HEK293 (cell line): ENCODE measurements around the gene ARMC10.
"Not testable (repeated sequence)": the region's sequence is repeated elsewhere in the genome, so short reads cannot be mapped to it uniquely, and the experiment has no call there.

ENCODE experiments used
- ZIC2 ChIP-seq: fragments of 450-650 bp; formaldehyde crosslinking; IDR thresholded peaks from 2 replicates; pipeline ENCODE4 v1.5.1; 2016; ENCODE audit warnings: missing biosample characterization, missing genetic modification characterization
- ZNF133 ChIP-seq: fragments of 450-650 bp; formaldehyde crosslinking; IDR thresholded peaks from 2 replicates; pipeline ENCODE4 v1.5.1; 2016; ENCODE audit warnings: missing biosample characterization, missing genetic modification characterization
- ZNF24 ChIP-seq: fragments of 450-650 bp; formaldehyde crosslinking; IDR thresholded peaks from 2 replicates; pipeline ENCODE4 v1.5.1; 2016; ENCODE audit warnings: missing biosample characterization, missing genetic modification characterization
- ZNF585B ChIP-seq: fragments of 450-650 bp; formaldehyde crosslinking; IDR thresholded peaks from 2 replicates; pipeline ENCODE4 v1.5.1; 2016; ENCODE audit warnings: missing biosample characterization, missing genetic modification characterization
- TF ChIP-seq, protein P1 (sequence below): fragments of 450-650 bp; formaldehyde crosslinking; IDR thresholded peaks from 2 replicates; pipeline ENCODE4 v1.5.1; 2016; ENCODE audit warnings: missing biosample characterization, missing genetic modification characterization
- TF ChIP-seq, protein P2 (sequence below): fragments of 450-650 bp; formaldehyde crosslinking; conservative IDR thresholded peaks from 2 replicates; pipeline ENCODE4 v1.5.1; 2016; ENCODE audit warnings: low read depth, missing biosample characterization, missing genetic modification characterization
- TF ChIP-seq, protein P3 (sequence below): fragments of 450-650 bp; formaldehyde crosslinking; IDR thresholded peaks from 2 replicates; pipeline ENCODE4 v1.5.1; 2016; ENCODE audit warnings: missing biosample characterization, missing genetic modification characterization, low read depth
- TF ChIP-seq, protein P4 (sequence below): fragments of 450-650 bp; formaldehyde crosslinking; IDR thresholded peaks from 2 replicates; pipeline ENCODE4 v1.5.1; 2016; ENCODE audit warnings: missing biosample characterization, missing genetic modification characterization

DNA sequence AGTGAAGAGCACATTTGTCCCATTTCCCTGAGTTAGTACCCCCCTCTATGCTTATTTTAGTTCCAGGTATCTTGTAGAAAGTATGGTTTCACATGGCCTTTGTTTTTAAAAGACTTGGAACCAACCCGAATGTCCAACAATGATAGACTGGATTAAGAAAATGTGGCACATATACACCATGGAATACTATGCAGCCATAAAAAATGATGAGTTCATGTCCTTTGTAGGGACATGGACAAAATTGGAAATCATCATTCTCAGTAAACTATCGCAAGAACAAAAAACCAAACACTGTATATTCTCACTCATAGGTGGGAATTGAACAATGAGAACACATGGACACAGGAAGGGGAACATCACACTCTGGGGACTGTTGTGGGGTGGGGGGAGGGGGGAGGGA lies 20.6 kb downstream of the ARMC10 start:
- TF ChIP-seq ZIC2 (tag by site-specific recombination); ZNF133 (tag by site-specific recombination); ZNF585B; ZNF24 (tag by site-specific recombination): not testable (repeated sequence)
- TF ChIP-seq, protein P1, sequence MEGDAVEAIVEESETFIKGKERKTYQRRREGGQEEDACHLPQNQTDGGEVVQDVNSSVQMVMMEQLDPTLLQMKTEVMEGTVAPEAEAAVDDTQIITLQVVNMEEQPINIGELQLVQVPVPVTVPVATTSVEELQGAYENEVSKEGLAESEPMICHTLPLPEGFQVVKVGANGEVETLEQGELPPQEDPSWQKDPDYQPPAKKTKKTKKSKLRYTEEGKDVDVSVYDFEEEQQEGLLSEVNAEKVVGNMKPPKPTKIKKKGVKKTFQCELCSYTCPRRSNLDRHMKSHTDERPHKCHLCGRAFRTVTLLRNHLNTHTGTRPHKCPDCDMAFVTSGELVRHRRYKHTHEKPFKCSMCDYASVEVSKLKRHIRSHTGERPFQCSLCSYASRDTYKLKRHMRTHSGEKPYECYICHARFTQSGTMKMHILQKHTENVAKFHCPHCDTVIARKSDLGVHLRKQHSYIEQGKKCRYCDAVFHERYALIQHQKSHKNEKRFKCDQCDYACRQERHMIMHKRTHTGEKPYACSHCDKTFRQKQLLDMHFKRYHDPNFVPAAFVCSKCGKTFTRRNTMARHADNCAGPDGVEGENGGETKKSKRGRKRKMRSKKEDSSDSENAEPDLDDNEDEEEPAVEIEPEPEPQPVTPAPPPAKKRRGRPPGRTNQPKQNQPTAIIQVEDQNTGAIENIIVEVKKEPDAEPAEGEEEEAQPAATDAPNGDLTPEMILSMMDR (tag by site-specific recombination) = not testable (repeated sequence)
- TF ChIP-seq, protein P2, sequence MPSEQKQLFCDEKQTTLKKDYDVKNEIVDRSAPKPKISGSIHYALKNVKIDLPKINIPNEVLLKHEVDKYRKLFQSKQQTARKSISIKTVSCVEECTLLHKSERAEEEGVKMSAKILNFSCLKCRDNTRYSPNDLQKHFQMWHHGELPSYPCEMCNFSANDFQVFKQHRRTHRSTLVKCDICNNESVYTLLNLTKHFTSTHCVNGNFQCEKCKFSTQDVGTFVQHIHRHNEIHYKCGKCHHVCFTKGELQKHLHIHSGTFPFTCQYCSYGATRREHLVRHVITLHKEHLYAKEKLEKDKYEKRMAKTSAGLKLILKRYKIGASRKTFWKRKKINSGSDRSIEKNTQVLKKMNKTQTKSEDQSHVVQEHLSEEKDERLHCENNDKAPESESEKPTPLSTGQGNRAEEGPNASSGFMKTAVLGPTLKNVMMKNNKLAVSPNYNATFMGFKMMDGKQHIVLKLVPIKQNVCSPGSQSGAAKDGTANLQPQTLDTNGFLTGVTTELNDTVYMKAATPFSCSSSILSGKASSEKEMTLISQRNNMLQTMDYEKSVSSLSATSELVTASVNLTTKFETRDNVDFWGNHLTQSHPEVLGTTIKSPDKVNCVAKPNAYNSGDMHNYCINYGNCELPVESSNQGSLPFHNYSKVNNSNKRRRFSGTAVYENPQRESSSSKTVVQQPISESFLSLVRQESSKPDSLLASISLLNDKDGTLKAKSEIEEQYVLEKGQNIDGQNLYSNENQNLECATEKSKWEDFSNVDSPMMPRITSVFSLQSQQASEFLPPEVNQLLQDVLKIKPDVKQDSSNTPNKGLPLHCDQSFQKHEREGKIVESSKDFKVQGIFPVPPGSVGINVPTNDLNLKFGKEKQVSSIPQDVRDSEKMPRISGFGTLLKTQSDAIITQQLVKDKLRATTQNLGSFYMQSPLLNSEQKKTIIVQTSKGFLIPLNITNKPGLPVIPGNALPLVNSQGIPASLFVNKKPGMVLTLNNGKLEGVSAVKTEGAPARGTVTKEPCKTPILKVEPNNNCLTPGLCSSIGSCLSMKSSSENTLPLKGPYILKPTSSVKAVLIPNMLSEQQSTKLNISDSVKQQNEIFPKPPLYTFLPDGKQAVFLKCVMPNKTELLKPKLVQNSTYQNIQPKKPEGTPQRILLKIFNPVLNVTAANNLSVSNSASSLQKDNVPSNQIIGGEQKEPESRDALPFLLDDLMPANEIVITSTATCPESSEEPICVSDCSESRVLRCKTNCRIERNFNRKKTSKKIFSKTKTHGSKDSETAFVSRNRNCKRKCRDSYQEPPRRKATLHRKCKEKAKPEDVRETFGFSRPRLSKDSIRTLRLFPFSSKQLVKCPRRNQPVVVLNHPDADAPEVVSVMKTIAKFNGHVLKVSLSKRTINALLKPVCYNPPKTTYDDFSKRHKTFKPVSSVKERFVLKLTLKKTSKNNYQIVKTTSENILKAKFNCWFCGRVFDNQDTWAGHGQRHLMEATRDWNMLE = not testable (repeated sequence)
- TF ChIP-seq, protein P3, sequence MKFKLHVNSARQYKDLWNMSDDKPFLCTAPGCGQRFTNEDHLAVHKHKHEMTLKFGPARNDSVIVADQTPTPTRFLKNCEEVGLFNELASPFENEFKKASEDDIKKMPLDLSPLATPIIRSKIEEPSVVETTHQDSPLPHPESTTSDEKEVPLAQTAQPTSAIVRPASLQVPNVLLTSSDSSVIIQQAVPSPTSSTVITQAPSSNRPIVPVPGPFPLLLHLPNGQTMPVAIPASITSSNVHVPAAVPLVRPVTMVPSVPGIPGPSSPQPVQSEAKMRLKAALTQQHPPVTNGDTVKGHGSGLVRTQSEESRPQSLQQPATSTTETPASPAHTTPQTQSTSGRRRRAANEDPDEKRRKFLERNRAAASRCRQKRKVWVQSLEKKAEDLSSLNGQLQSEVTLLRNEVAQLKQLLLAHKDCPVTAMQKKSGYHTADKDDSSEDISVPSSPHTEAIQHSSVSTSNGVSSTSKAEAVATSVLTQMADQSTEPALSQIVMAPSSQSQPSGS (tag by site-specific recombination) = not testable (repeated sequence)
- TF ChIP-seq, protein P4, sequence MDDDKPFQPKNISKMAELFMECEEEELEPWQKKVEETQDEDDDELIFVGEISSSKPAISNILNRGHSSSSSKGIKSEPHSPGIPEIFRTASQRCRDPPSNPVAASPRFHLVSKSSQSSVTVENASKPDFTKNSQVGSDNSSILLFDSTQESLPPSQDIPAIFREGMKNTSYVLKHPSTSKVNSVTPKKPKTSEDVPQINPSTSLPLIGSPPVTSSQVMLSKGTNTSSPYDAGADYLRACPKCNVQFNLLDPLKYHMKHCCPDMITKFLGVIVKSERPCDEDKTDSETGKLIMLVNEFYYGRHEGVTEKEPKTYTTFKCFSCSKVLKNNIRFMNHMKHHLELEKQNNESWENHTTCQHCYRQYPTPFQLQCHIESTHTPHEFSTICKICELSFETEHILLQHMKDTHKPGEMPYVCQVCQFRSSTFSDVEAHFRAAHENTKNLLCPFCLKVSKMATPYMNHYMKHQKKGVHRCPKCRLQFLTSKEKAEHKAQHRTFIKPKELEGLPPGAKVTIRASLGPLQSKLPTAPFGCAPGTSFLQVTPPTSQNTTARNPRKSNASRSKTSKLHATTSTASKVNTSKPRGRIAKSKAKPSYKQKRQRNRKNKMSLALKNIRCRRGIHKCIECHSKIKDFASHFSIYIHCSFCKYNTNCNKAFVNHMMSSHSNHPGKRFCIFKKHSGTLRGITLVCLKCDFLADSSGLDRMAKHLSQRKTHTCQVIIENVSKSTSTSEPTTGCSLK = not testable (repeated sequence)
